ENCODE results near the gene EDNRB.

EDNRB gene

GRCh38 chr13:77866971-77867370 lies 51.7 kb downstream of the EDNRB start:
- Histone ChIP-seq H2BK5ac (ENCODE audit: low read length) (no peak overlapping the region), H3K4me2 (ENCODE audit: low read length) (no peak overlapping the region), H3K4ac (ENCODE audit: low read depth, low read length) (no peak overlapping the region), H4K5ac (ENCODE audit: low read length) (no peak overlapping the region), H3K18ac (ENCODE audit: low read length) (no peak overlapping the region), H3K36me3 (ENCODE audit: control insufficient read depth, insufficient read depth, low read length) (no peaks in the 10 kb centered on the region), H3K4me3 (ENCODE audit: low read length) (no peak overlapping the region), H4K8ac (ENCODE audit: low read depth, low read length) (no peak overlapping the region), H2BK120ac (ENCODE audit: low read depth, low read length) (no peak overlapping the region), H3K23ac (ENCODE audit: low read length) (no peak overlapping the region), H3K79me2 (ENCODE audit: control insufficient read depth, insufficient read depth, low read length) (no peaks in the 10 kb centered on the region), H3K56ac (ENCODE audit: low read length) (no peak overlapping the region), H3K4me1 (ENCODE audit: control insufficient read depth, low read depth, low read length) (no peaks in the 10 kb centered on the region), H3K27ac (ENCODE audit: low read depth, low read length) (no peak overlapping the region), H2AK5ac (ENCODE audit: low read length) (no peak overlapping the region), H3K27me3 (ENCODE audit: insufficient read depth, low read length, poor library complexity) (no peaks in the 10 kb centered on the region), H3K79me1 (ENCODE audit: low read length) (no peaks in the 10 kb centered on the region), H2BK15ac (replicated peaks; ENCODE audit: low read depth) (no peak overlapping the region), H3K9ac (ENCODE audit: low read length) (no peak overlapping the region)
- DNase-seq: no peak

- WGBS (ENCODE audit: extremely low coverage, insufficient coverage, low lambda C conversion rate): no CpG with 5 or more reads among the region's 3 CpGs
- Histone ChIP-seq H3K56ac (ENCODE audit: low read length) (no peak overlapping the region), H2BK5ac (ENCODE audit: low read length) (no peak overlapping the region), H4K8ac (ENCODE audit: low read depth, low read length) (no peak overlapping the region), H2BK120ac (ENCODE audit: low read depth, low read length) (no peak overlapping the region), H3K27ac (ENCODE audit: low read depth, low read length) (no peak overlapping the region), H2BK15ac (replicated peaks; ENCODE audit: low read depth) (no peak overlapping the region), H3K18ac (ENCODE audit: low read length) (no peak overlapping the region), H3K4ac (ENCODE audit: low read depth, low read length) (no peak overlapping the region), H3K23ac (ENCODE audit: low read length) (no peak overlapping the region), H3K9ac (ENCODE audit: low read length) (no peak overlapping the region), H4K5ac (ENCODE audit: low read length) (no peak overlapping the region), H3K79me2 (ENCODE audit: control insufficient read depth, insufficient read depth, low read length) (no peaks in the 10 kb centered on the region), H3K27me3 (ENCODE audit: insufficient read depth, low read length, poor library complexity) (no peaks in the 10 kb centered on the region), H3K36me3 (ENCODE audit: control insufficient read depth, insufficient read depth, low read length) (no peaks in the 10 kb centered on the region), H3K4me3 (ENCODE audit: low read length) (no peak overlapping the region), H3K4me2 (ENCODE audit: low read length) (no peak overlapping the region), H3K79me1 (ENCODE audit: low read length) (no peaks in the 10 kb centered on the region), H3K4me1 (ENCODE audit: control insufficient read depth, low read depth, low read length) (no peaks in the 10 kb centered on the region), H2AK5ac (ENCODE audit: low read length) (no peak overlapping the region)
- DNase-seq: no peak
Measured at GRCh38 chr13:77865622-77866021, 53.0 kb downstream of the EDNRB start.

GRCh38 chr13:77863144-77863543 lies 55.5 kb downstream of the EDNRB start:
- no peak overlapping the region for H3K18ac ChIP-seq (ENCODE audit: low read length)
- no peak overlapping the region for H3K4ac ChIP-seq (ENCODE audit: low read depth, low read length)
- no peaks in the 10 kb centered on the region for H3K79me1 ChIP-seq (ENCODE audit: low read length)
- H4K8ac ChIP-seq (ENCODE audit: low read depth, low read length): no peak overlapping the region
- WGBS (ENCODE audit: extremely low coverage, insufficient coverage, low lambda C conversion rate): no CpG with 5 or more reads among the region's 3 CpGs
- no peak overlapping the region for H3K27ac ChIP-seq (ENCODE audit: low read depth, low read length)
- no peak overlapping the region for H2BK15ac ChIP-seq (replicated peaks; ENCODE audit: low read depth)
- H2BK120ac ChIP-seq (ENCODE audit: low read depth, low read length): no peak overlapping the region
- no peaks in the 10 kb centered on the region for H3K36me3 ChIP-seq (ENCODE audit: control insufficient read depth, insufficient read depth, low read length)
- H3K4me1 ChIP-seq (ENCODE audit: control insufficient read depth, low read depth, low read length): no peaks in the 10 kb centered on the region
- no peaks in the 10 kb centered on the region for H3K27me3 ChIP-seq (ENCODE audit: insufficient read depth, low read length, poor library complexity)
- H3K79me2 ChIP-seq (ENCODE audit: control insufficient read depth, insufficient read depth, low read length): no peaks in the 10 kb centered on the region
- H2BK5ac ChIP-seq (ENCODE audit: low read length): no peak overlapping the region
- H3K56ac ChIP-seq (ENCODE audit: low read length): no peak overlapping the region
- no peak overlapping the region for H2AK5ac ChIP-seq (ENCODE audit: low read length)
- H3K4me3 ChIP-seq (ENCODE audit: low read length): no peak overlapping the region
- DNase-seq: no peak
- no peak overlapping the region for H3K23ac ChIP-seq (ENCODE audit: low read length)
- no peak overlapping the region for H3K9ac ChIP-seq (ENCODE audit: low read length)
- H4K5ac ChIP-seq (ENCODE audit: low read length): no peak overlapping the region
- no peak overlapping the region for H3K4me2 ChIP-seq (ENCODE audit: low read length)

GRCh38 chr13:77861741-77862140 lies 56.9 kb downstream of the EDNRB start:
- H2BK5ac ChIP-seq (ENCODE audit: low read length): no peak overlapping the region
- H3K27ac ChIP-seq (ENCODE audit: low read depth, low read length): no peak overlapping the region
- H3K56ac ChIP-seq (ENCODE audit: low read length): no peak overlapping the region
- H3K27me3 ChIP-seq (ENCODE audit: insufficient read depth, low read length, poor library complexity): no peaks in the 10 kb centered on the region
- H3K79me2 ChIP-seq (ENCODE audit: control insufficient read depth, insufficient read depth, low read length): no peaks in the 10 kb centered on the region
- H3K23ac ChIP-seq (ENCODE audit: low read length): no peak overlapping the region
- no peak overlapping the region for H2BK15ac ChIP-seq (replicated peaks; ENCODE audit: low read depth)
- no peaks in the 10 kb centered on the region for H3K79me1 ChIP-seq (ENCODE audit: low read length)
- no peak for DNase-seq
- H2AK5ac ChIP-seq (ENCODE audit: low read length): no peak overlapping the region
- H3K9ac ChIP-seq (ENCODE audit: low read length): no peak overlapping the region
- no peak overlapping the region for H2BK120ac ChIP-seq (ENCODE audit: low read depth, low read length)
- H4K8ac ChIP-seq (ENCODE audit: low read depth, low read length): no peak overlapping the region
- H4K5ac ChIP-seq (ENCODE audit: low read length): no peak overlapping the region
- no peaks in the 10 kb centered on the region for H3K4me1 ChIP-seq (ENCODE audit: control insufficient read depth, low read depth, low read length)
- H3K4ac ChIP-seq (ENCODE audit: low read depth, low read length): no peak overlapping the region
- no peak overlapping the region for H3K4me3 ChIP-seq (ENCODE audit: low read length)
- no peak overlapping the region for H3K4me2 ChIP-seq (ENCODE audit: low read length)
- H3K18ac ChIP-seq (ENCODE audit: low read length): no peak overlapping the region
- H3K36me3 ChIP-seq (ENCODE audit: control insufficient read depth, insufficient read depth, low read length): no peaks in the 10 kb centered on the region
- 100% methylated on average over 1 of the region's 3 CpGs for WGBS (ENCODE audit: extremely low coverage, insufficient coverage, low lambda C conversion rate)

GRCh38 chr13:77860507-77860981 lies 58.1 kb downstream of the EDNRB start:
- DNase-seq: no peak
- H3K56ac ChIP-seq (ENCODE audit: low read length): no peak overlapping the region
- H2AK5ac ChIP-seq (ENCODE audit: low read length): no peak overlapping the region
- H4K8ac ChIP-seq (ENCODE audit: low read depth, low read length): no peak overlapping the region
- H2BK15ac ChIP-seq (replicated peaks; ENCODE audit: low read depth): no peak overlapping the region
- no peak overlapping the region for H3K4me3 ChIP-seq (ENCODE audit: low read length)
- H3K23ac ChIP-seq (ENCODE audit: low read length): no peak overlapping the region
- H3K79me2 ChIP-seq (ENCODE audit: control insufficient read depth, insufficient read depth, low read length): no peaks in the 10 kb centered on the region
- H2BK120ac ChIP-seq (ENCODE audit: low read depth, low read length): no peak overlapping the region
- H3K9ac ChIP-seq (ENCODE audit: low read length): no peak overlapping the region
- no peak overlapping the region for H3K4ac ChIP-seq (ENCODE audit: low read depth, low read length)
- no CpG with 5 or more reads among the region's 1 CpG for WGBS (ENCODE audit: extremely low coverage, insufficient coverage, low lambda C conversion rate)
- no peak overlapping the region for H3K18ac ChIP-seq (ENCODE audit: low read length)
- H3K27ac ChIP-seq (ENCODE audit: low read depth, low read length): no peak overlapping the region
- H2BK5ac ChIP-seq (ENCODE audit: low read length): no peak overlapping the region
- no peaks in the 10 kb centered on the region for H3K4me1 ChIP-seq (ENCODE audit: control insufficient read depth, low read depth, low read length)
- no peaks in the 10 kb centered on the region for H3K36me3 ChIP-seq (ENCODE audit: control insufficient read depth, insufficient read depth, low read length)
- H3K4me2 ChIP-seq (ENCODE audit: low read length): no peak overlapping the region
- H3K27me3 ChIP-seq (ENCODE audit: insufficient read depth, low read length, poor library complexity): no peaks in the 10 kb centered on the region
- no peaks in the 10 kb centered on the region for H3K79me1 ChIP-seq (ENCODE audit: low read length)
- H4K5ac ChIP-seq (ENCODE audit: low read length): no peak overlapping the region

- Histone ChIP-seq H2AK5ac (ENCODE audit: low read length) (no peak overlapping the region), H2BK5ac (ENCODE audit: low read length) (no peak overlapping the region), H3K18ac (ENCODE audit: low read length) (no peak overlapping the region), H3K27ac (ENCODE audit: low read depth, low read length) (no peak overlapping the region), H3K79me2 (ENCODE audit: control insufficient read depth, insufficient read depth, low read length) (no peaks in the 10 kb centered on the region), H3K9ac (ENCODE audit: low read length) (no peak overlapping the region), H3K23ac (ENCODE audit: low read length) (no peak overlapping the region), H3K27me3 (ENCODE audit: insufficient read depth, low read length, poor library complexity) (no peaks in the 10 kb centered on the region), H3K4me2 (ENCODE audit: low read length) (no peak overlapping the region), H2BK15ac (replicated peaks; ENCODE audit: low read depth) (no peak overlapping the region), H4K8ac (ENCODE audit: low read depth, low read length) (no peak overlapping the region), H4K5ac (ENCODE audit: low read length) (no peak overlapping the region), H3K79me1 (ENCODE audit: low read length) (no peaks in the 10 kb centered on the region), H3K4me1 (ENCODE audit: control insufficient read depth, low read depth, low read length) (no peaks in the 10 kb centered on the region), H3K36me3 (ENCODE audit: control insufficient read depth, insufficient read depth, low read length) (no peaks in the 10 kb centered on the region), H3K4me3 (ENCODE audit: low read length) (no peak overlapping the region), H3K4ac (ENCODE audit: low read depth, low read length) (no peak overlapping the region), H2BK120ac (ENCODE audit: low read depth, low read length) (no peak overlapping the region), H3K56ac (ENCODE audit: low read length) (no peak overlapping the region)
- DNase-seq: no peak
- no CpG with 5 or more reads among the region's 8 CpGs for WGBS (ENCODE audit: extremely low coverage, insufficient coverage, low lambda C conversion rate)
Measured at GRCh38 chr13:77859450-77859849, 59.2 kb downstream of the EDNRB start.

Measured in mesendoderm (in vitro differentiated cells).